ENCODE results near the gene SLC22A31.
"Not testable (repeated sequence)": the region's sequence is repeated elsewhere in the genome, so short reads cannot be mapped to it uniquely, and the experiment has no call there.

SLC22A31 gene

DNA sequence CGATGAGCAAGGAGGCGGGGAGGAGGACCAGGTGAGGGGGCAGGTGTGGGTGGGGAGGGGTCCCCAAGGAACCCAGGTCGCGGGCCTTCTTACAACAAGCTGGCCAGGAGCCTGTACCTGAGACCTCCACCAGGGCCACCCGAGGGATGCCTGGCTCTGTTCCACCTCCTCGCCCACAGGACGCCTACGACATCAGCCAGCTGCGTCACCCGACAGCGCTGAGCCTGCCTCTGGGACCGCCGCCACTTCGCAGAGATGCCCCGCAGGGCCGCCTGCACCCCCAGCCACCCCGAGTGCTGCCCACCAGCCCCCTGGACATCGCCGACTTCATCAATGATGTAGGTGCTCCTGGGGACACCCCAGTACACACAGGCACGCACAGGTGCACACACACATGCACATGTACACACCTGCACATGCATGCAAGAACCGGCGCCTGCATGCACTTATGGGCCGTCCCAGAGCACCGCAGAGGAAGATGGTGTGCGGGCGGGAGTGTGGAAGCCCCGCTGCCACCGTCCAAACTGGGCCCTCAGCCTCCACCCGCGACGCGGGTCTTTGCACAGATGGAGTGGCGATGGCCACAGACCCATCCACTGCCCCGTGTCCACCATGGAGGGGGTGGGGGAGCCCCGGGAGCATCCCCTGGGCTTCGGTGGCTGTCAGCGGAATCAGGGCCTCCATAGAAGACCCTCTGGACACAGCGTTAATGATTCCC, 6.6 kb downstream of the SLC22A31 start:
- in situ Hi-C loops (cut with MboI; ENCODE audit: low sequenced_read_pairs), result no loop called here

DNA sequence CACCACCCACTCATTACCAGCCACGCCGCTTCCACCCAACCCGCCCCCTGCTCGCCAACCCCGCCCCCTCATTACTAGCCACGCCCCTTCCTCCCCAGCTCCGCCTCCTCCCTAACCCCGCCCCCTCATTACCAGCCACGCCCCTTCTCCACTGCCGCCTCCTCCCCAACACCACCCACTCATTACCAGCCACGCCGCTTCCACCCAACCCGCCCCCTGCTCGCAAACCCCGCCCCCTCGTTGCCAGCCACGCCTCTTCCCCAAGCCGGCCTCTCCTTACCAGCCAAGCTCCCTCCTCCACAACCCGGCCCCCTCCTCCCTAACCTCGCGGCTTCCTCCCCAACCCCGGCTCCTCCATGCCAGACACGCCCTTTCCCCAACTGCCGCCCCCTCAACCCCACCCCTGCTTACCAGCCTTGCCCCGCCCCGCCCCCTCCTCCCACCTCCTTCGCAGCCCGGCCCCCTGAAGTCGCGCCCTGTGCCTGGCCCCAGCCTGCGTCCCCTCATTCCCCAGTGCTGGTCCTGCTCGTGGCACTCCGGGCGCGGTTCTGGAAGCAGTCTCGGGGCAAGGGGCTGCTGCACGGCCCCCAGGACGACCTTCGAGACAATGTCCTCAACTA, 7.3 kb downstream of the SLC22A31 start:
- in situ Hi-C loops (cut with MboI; ENCODE audit: low sequenced_read_pairs), result no loop called here

GRCh38 chr16:89192186-89192955, 8.0 kb downstream of the SLC22A31 start:
- in situ Hi-C loops (cut with MboI; ENCODE audit: low sequenced_read_pairs), result not testable (repeated sequence)

DNA sequence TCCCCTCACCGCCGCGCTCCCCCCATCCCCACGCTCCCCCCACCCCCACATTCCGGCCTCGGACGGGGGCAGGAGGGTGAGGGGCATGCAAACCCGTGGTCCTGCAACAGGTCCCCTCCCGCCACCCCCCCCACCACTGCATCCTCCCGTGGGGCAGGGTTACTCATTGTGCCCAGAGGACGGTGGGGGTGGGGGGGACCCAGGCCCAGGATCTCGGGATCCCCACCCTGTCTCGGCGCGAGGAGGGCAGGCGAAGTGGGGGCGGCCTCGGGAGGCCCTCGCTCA, 8.5 kb downstream of the SLC22A31 start:
- in situ Hi-C loops (cut with MboI; ENCODE audit: low sequenced_read_pairs), result no loop called here

DNA sequence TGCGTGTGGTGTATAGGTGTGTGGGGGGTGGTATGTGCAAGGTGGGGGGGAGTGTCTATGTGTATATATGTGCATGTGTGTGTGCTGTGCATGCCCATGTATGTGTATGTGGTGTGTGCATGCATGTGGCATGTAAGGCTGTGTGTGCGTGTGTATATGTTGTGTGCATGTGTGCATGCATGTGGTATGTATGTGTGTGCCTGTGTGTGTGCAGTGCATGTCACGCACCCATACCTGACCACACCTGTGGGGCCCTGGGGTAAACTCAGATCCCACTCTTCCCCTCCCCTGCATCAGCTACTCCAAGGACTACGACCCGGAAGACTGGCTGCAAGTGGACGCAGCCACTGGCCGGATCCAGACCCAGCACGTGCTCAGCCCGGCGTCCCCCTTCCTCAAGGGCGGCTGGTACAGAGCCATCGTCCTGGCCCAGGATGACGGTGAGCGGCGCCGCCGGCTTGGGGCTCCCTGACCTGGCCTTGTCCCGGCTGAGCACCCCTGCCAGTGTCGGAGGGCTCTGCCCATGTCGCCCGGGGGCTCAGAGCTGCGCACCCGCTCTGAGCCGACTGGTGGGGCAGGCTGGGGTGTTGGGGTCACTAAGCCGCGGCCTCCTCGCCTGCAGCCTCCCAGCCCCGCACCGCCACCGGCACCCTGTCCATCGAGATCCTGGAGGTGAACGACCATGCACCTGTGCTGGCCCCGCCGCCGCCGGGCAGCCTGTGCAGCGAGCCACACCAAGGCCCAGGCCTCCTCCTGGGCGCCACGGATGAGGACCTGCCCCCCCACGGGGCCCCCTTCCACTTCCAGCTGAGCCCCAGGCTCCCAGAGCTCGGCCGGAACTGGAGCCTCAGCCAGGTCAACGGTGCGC, 9.1 kb downstream of the SLC22A31 start:
- in situ Hi-C loops (cut with MboI; ENCODE audit: low sequenced_read_pairs), result no loop called here

DNA sequence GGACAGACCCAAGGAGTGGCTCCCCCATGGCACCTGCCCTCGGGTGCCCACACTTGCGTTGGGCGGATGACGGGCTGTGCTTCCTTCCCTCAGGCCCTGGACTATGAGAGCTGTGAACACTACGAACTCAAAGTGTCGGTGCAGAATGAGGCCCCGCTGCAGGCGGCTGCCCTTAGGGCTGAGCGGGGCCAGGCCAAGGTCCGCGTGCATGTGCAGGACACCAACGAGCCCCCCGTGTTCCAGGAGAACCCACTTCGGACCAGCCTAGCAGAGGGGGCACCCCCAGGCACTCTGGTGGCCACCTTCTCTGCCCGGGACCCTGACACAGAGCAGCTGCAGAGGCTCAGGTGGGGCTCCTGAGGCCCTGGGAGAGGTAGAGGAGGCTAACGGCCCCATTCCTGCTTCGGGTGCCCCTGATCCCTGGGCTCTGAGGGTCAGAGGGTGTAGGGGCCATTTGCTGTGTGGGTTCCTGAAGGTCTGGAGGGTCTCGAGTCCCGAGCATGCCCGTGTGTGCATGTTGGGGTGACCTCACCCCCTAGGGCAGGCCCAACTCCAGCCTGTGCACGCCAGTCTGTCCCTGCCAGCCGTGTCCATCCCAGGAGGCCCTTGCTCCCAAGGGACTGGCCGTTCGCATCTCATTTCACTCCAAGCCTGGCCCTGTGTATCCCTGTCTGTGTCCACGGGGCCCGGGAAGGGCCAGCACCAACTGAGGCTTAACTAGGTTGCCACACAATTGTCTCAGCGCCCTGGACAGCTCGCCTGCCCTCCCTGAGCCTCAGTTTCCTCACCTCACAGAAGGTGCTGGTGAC, 10.0 kb downstream of the SLC22A31 start:
- in situ Hi-C loops (cut with MboI; ENCODE audit: low sequenced_read_pairs), result no loop called here

DNA sequence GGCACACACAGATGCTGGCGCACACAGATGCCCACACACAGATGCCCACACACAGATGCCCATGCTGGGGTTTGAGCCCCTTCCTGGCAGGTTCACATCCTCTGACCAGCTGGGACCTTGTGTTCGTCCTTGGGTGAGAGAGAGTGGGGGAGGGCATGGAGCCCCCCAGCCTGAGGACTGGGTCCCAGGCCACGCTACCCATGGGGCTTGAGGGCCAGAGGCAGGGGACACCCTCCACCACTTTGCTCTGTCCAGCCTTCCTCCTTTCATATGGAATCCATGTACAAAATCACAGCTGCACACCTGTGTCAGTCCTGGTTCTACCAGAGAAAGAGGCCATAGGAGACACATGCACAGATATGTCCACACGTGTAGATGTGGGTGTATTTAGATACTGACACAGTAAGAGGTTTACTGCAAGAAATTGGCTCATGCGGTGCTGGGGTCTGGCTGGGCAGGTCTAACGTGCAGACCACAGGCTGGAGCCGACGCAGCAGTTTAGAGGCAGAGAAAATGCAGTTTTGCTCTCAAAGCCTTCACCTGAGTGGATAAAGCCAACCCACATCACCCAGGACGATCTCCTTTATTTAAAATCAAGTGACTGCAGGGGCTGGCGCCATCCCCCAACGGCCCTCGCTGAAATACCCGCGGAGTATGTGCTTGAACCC, 10.8 kb downstream of the SLC22A31 start:
- in situ Hi-C loops (cut with MboI; ENCODE audit: low sequenced_read_pairs), result no loop called here

DNA sequence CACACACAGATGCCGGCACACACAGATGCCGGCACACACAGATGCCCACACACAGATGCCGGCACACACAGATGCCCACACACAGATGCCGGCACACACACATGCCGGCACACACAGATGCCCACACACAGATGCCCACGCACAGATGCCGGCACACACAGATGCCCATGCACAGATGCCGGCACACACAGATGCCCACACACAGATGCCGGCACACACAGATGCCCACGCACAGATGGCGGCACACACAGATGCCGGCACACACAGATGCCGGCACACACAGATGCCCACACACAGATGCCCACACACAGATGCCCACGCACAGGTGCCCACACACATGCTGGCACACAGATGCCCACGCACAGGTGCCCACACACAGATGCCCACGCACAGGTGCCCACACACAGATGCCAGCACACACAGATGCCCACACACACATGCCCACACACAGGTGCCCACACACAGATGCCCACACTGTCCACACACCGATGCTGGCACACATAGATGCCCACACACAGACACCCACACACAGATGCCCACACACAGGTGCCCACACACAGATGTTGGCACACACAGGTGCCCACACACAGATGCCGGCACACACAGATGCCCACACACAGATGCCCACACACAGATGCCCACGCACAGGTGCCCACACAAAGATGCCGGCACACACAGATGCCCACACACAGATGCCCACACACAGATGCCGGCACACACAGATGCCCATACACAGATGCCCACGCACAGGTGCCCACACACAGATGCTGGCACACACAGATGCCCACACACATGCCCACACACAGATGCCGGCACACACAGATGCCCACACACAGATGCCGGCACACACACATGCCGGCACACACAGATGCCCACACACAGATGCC, 11.6 kb downstream of the SLC22A31 start:
- in situ Hi-C loops (cut with MboI; ENCODE audit: low sequenced_read_pairs), result not testable (repeated sequence)

DNA sequence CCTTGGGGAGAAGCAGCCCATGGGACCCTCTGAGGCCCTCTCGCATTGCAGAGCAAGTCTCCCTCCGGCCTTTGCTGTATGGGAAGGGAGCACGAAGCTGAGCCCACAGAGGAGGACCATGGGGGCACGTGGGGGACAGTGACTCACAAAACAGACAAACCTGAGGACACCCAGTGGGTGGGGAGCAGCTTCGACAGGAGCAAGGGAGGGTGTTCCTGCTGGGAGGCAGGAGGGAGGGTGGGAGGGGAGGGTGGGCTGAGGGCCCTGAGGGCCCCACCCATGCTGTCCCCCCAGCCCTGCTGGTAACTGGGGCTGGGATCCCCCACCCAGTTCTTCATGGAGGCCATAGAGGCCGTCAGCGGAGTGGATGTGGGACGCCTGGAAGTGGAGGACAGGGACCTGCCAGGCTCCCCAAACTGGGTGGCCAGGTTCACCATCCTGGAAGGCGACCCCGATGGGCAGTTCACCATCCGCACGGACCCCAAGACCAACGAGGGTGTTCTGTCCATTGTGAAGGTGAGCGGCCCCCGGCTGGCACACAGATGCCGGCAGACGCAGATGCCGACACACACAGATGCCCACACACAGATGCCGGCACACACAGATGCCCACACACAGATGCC, 12.5 kb downstream of the SLC22A31 start:
- in situ Hi-C loops (cut with MboI; ENCODE audit: low sequenced_read_pairs), result no loop called here

GRCh38 chr16:89187032-89187769, 13.1 kb downstream of the SLC22A31 start:
- in situ Hi-C loops (cut with MboI; ENCODE audit: low sequenced_read_pairs), result no loop called here

DNA sequence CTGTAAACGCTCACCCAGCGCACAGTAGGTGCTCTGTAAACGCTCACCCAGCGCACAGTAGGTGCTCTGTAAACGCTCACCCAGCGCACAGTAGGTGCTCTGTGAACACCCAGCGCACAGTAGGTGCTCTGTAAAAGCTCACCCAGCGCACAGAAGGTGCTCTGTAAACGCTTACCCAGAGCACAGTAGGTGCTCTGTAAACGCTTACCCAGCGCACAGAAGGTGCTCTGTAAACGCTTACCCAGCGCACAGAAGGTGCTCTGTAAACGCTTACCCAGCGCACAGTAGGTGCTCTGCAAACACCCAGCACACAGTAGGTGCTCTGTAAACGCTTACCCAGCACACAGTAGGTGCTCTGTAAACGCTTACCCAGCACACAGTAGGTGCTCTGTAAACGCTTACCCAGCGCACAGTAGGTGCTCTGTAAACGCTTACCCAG, 13.7 kb downstream of the SLC22A31 start:
- in situ Hi-C loops (cut with MboI; ENCODE audit: low sequenced_read_pairs), result not testable (repeated sequence)

DNA sequence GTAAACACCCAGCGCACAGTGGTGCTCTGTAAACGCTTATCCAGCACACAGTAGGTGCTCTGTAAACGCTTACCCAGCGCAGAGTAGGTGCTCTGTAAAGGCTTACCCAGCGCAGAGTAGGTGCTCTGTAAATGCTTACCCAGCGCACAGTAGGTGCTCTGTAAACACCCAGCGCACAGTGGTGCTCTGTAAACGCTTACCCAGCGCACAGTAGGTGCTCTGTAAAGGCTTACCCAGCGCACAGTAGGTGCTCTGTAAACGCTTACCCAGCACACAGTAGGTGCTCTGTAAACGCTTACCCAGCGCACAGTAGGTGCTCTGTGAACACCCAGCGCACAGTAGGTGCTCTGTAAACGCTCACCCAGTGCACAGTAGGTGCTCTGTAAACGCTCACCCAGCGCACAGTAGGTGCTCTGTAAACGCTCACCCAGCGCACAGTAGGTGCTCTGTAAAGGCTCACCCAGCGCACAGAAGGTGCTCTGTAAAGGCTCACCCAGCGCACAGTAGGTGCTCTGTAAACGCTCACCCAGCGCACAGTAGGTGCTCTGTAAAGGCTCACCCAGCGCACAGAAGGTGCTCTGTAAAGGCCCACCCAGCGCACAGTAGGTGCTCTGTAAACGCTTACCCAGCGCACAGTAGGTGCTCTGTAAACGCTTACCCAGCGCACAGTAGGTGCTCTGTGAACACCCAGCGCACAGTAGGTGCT, 14.3 kb downstream of the SLC22A31 start:
- in situ Hi-C loops (cut with MboI; ENCODE audit: low sequenced_read_pairs), result not testable (repeated sequence)

DNA sequence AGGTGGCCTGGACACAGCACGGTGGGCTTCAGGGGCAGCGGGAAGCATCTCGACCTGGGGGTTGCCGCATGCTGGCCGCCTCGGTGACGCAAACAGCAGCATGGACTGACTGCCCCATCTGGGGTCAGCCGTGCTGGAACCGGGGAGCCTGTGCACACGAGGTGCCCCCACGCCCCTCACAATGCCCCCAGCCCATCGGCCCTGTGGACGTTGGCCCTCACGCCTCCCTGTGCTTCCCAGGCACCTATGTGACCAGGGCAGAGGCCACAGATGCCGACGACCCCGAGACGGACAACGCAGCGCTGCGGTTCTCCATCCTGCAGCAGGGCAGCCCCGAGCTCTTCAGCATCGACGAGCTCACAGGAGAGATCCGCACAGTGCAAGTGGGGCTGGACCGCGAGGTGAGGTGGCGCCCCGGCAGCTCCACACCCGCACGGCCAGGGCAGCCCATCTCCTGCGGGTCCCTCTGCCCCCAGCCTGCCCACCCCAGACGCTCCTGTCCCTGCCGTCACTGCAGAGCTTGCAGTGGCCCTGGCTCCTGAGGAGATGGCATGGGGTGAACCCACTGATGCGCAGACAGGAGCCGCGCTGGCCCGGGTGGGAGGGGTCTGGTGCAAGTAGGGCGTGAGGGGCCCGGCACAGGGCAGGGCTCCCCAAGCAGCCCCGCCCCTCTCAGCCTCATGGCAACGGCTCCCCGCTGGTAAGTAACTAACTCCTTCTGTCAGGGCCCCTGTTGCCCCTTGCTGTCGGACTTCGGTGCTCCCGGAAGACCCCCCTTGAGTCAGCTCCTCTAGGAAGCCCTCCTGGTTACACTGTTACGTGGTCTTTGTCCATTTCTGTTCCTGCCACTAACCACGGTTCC, 15.2 kb downstream of the SLC22A31 start:
- in situ Hi-C loops (cut with MboI; ENCODE audit: low sequenced_read_pairs), result no loop called here

DNA sequence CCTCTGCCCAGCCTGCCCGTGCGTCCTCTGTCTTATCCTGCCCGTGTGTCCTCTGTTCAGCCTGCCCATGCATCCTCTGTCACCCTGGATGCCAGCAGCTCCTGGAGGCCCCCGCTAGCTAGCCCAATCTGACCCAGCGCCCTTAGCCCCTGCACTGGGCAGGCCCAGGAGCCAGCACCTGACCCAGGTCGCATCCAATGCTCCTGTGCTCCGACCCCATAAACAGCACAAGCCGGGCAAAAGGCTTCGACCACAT, 15.7 kb downstream of the SLC22A31 start:
- in situ Hi-C loops (cut with MboI; ENCODE audit: low sequenced_read_pairs), result no loop called here

- in situ Hi-C loops (cut with MboI; ENCODE audit: low sequenced_read_pairs), result no loop called here
Measured at GRCh38 chr16:89183975-89184676, 16.2 kb downstream of the SLC22A31 start.

DNA sequence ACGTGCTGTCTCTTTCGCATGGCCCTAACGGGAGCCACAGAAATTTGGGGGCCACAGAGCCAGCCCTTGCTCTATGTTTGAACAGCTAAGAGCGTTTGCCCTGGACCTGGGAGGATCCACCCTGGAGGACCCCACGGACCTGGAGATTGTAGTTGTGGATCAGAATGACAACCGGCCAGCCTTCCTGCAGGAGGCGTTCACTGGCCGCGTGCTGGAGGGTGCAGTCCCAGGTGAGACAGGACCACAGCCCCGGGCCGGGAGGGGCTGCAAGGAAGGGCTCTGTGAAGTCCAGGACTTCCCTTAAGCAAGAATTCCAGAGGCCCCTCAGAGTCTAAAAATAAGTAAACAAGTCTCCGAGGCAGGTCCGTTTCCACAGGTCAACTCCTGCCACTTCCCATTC, 16.9 kb downstream of the SLC22A31 start:
- in situ Hi-C loops (cut with MboI; ENCODE audit: low sequenced_read_pairs), result no loop called here

Measured in HL-60/S4 treated with phorbol 12-myristate 13-acetate at 8.2 ng/mL for 4 days and 3 days (cell line).